Middle frontal gyrus (tissue), 1 donor: ENCODE data around the gene WDR41.
"Not testable (repeated sequence)": the region's sequence is repeated elsewhere in the genome, so short reads cannot be mapped to it uniquely, and the experiment has no call there.

Source experiments
- DNase-seq: peaks from one replicate; pipeline ENCODE4 v3.0.0-alpha.2; 2015; ENCODE audit warnings: low spot score; ENCODE audit errors: extremely low spot score

The WDR41 gene

DNA sequence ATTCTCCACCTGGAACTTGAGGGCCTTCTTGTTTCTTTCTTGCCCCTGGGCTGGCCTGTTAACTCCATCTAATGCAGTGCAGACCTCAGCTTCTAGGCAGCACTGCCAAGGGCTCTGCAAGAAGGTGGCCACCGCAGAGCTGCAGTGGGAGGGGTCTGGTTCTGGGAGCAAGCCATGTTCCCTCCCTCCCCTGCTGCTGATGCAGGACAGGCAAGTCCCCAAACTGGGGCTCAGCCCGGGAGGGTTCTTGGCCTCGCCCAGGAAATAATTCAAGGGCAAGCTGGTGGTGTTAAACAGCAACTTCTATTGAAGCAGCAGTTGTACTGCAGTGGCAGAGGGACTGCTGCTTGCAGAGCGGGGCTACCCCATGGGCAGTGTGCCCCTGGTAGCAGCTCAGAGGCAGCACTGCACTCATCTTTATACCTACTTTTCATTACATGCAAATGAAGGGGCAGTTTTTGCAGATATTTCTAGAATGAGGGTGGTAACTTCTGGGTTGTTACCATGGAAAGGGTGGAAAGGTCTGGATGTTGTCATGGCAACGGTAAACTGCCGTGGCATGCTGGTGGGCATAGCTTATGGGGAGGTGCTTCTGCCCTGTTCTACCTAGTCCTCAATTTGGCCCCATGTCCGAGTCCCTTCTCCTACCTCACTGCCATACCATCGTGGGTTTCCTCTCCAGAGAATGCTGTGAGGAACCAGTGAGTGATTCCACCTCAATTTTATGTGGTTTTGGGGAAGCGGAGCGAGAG is 82.1 kb downstream of the WDR41 start:
- no peak for DNase-seq

DNA sequence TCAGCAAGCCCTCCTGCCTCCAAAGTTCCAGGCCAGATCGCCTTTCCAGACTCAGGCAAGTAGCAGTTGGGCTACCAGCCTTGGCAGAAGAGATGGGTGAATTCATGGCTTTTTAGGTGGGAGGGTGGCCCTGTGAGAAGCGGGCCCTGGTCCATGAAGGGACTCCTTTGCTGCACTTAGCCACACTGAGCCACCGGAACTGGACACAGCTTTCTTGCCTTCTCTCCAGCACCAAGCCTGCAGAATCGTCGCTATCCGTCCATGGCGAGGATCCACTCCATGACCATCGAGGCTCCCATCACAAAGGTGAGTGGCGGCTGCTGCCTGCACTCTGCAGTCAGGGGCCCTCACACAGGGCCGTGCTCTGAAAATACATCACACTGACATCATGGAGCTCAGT is 85.0 kb downstream of the WDR41 start:
- DNase-seq: no peak

DNA sequence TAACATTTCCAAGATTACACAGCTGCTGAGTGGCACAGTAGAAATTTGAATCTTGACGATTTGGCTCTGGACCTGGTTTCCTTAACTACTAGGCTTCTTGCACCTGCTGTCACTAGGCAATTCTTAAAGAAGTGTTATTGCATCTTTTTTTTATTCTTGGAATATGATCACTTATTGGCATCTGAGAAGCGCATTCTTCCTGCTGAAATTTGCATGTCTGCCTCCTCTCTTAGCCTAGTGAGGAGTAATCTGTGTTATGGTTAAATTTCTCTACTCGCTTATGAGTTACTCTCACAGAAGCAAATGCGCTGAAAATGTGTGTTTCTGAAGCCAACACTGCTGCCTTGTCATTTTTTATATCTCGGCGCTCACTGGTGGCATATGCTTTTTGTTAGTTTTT is 89.3 kb downstream of the WDR41 start:
- no peak for DNase-seq

DNA sequence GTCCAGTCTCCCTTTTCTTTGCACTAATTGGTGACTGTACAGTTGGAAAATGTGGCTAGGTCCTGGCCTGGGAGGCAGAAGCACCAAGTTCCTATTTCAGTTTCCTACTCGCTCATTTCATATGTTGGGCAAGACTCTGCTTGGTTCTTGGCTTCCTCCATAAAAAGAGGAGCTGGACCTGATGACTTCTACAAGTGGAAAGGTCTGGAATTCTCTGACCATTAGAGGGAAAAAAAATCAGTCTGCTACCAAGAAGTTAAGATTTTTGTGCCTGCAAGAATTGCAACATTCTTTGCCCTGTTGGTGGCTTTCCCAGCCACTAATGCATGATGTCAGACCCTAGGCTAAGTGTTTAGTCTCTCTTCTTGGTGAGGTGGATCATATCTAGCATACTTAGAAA is 91.5 kb downstream of the WDR41 start:
- no peak for DNase-seq

DNA sequence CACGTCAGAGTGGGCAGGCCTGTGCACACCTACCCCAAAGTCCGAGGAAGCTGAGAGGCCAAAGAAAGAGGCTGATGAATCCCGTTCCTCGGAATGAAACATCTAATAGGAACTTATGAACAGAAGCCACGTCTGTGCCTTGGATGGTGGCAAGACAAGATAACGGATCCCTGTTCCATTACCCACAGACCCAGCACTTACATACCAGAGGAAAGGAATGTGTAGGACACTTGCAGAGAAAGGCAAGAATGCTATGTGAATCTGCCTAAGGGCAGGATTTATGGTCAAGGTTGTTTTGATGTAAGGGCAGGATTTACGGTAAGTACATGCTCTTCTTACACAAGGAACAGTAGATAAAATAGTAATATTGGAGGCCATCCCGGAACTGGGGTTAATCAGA is 93.2 kb downstream of the WDR41 start:
- no peak for DNase-seq

DNA sequence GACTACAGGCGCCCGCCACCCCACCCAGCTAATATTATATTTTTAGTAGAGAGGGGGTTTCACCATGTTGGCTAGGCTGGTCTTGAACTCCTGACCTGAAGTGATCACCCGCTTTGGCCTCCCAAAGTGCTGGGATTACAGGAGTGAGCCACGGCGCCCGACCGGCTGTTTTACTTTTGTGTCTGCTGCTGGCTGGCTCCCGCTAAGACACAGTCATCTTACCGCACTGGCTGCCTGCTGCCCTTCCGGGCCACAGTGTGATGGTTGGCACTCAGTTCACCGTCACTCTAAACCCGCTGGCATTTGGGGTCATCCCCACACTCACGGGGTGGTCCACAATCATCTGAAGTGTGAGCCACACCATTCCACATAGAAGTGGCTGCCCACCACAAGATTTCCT is 93.7 kb downstream of the WDR41 start:
- no peak for DNase-seq

DNA sequence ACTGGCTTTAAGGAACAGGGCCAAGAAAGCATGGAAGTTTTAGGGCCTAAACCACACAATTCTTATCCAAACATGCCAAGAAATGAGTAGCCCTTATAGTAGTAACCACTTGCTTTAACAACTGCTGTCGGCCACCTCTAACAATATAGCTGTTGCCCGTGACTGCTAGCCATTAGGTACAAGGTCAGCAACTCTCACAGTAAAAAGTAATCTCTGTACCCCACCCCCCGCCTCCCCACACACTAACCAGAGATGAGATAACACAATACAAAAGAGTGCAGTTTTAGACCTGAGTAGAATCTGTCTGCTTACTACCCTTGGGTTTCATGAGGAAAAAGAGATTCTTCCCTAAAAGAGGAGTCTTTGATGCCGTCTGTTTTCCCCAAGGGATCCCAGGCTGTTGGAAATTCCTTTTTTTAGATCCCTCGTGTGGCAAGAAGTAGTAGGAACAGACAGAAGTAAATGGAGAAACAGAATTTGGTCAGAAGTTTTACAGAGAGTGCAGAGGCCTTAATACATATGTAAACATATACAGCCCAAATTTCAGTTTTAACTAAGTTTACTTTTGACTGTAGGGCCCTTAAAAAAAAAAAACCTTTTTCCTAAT is 94.3 kb downstream of the WDR41 start:
- DNase-seq: no peak

DNA sequence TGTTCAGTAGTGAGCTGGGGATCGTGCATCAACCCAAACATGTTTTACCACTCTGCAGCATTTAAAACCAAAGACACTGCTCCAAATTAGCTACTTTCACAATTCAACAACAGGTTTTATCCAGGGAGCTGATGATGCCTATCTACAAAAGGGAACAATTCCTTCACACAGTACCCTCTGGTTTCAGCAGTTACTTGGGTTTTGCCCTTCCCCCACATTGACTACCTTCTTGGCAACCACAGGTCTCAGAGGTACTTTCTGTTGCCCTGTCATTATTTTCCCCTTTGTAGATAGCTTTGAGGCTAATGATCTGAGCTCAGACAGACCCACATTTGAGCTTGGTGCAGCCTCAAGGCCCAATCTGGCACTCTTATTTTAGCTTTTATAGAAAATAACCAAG is 96.1 kb downstream of the WDR41 start:
- no peak for DNase-seq

DNA sequence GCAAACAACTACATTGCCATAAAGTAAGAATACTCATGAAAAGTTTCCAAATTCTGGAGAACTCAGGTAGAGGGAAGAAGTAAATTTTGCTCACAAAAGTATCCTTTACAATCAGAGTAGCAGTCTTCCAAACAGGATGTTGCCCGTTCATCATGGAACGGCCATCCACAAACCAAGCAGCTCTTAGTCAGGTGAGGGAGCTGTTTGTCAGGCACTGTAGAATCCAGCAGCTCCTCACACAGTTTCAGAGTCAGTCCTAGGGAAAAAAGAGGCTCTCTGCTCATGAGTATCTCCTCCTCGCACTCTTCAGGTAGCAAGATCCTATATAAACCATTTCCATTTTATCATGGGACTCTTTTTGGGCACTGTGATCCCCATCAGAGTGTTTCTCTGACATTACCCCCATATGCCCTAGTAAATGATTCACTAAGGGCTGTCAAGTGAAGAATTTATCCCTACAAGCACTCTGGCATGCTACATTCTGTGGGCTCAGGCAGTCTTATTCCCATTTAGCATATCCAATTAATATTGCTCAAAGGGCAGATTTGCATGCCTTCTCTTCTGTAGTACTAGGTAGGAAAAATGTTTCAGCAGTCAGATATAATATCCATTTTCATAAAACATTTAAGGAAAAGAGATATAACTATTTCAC is 97.9 kb downstream of the WDR41 start:
- no peak for DNase-seq

DNA sequence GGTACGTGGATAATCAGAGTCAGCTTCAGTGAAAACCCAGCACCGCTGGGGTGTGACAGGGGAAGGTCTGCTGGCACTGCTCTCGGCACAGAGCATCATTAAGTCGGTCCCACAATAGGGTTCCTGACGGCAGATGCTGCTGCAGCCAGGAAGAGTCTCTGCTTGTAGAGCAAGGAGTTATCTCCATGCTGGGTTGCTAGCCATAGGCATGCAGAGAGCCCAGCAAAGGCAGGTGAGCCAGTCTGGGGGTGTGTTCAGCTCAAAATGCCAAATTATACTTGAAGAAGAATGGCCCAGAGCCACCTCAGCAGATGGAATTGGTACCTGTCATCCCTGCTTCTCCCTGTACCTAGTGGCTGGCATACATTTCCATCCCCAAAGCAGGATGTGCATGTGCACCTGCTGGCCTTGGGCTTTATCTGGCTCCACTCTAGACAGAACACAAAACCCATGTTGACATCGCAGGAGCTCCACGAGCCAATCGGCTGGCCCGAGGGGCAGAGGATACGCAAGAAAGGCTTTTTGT is 100.8 kb downstream of the WDR41 start:
- no peak for DNase-seq

DNA sequence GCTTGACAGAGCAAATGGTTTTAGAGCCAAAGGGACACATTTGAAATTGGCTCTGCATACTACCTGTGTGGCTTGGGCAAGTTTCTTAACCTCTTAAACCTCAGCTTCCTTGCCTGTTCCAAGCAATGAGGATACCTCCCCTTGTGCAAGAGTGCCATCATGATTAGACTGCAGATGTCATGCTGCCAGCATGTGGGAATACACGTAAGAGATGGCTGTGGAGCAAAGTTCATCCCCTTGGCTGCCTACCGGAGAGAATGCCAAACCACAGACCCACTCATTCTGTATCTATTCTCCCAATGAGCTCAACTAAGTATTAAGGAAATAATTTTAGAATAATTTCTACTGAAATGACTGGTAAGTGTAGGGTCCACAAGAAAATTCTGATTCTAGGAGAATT is 101.3 kb downstream of the WDR41 start:
- DNase-seq: no peak

DNA sequence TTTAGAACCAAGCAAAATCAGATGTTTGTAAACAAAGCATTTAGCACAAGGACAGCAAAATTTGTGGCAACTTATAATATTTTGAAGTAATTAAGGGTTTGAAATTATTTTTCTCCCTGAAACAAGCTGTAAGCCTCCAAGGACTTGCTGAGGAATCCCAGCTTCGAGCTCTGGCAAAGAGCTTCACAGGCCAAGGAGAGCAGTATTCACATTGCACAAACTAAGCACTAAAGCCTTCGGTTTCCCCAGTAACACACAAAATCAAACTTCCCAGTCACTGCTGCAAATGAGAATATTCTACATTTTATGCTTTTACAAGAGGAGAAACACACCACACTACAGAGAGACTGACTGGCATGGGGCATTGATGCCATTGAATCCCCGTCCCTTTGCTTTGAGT is 101.9 kb downstream of the WDR41 start:
- no peak for DNase-seq

DNA sequence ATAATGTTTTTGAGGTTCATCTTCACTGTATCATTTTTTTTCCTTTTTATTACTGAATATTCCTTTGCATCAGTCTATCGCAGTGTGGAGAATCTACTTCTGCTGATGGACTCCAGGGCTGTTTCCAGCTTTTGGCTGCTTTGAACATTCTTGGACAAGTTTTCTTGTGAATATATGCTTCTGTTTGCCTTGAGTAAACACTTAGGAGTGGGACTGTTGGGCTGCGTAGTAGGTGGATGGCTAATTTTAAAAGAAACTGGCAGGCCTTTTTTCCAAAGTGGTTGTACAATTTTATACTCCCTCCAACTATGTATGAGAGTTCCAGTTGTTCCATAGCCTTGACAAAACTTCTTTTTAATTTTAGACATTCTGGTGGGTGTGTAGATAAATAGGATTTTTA is 102.4 kb downstream of the WDR41 start:
- DNase-seq: no peak

DNA sequence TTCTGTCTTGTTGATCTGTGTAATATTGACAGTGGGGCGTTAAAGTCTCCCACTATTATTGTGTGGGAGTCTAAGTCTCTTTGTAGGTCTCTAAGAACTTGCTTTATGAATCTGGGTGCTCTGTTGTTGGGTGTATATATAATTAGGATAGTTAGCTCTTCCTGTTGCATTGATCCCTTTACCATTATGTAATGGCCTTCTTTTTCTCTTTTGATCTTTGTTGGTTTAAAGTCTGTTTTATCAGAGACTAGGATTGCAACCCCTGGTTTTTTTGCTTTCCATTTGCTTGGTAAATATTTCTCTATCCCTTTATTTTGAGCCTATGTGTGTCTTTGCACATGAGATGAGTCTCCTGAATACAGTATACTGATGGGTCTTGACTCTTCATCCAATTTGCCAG is 105.8 kb downstream of the WDR41 start:
- DNase-seq: not testable (repeated sequence)

DNA sequence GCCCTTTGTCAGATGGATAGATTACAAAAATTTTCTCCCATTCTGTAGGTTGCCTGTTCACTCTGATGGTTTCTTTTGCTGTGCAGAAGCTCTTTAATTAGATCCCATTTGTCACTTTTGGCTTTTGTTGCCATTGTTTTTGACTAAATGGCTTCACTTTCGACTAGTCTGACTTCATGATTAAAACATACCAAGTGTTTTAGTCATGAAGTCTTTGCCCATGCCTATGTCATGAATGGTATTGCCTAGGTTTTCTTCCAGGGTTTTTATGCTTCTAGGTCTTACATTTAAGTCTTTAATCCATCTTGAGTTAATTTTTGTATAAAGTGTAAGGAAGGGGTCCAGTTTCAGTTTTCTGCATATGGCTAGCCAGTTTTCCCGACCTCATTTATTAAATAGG is 108.8 kb downstream of the WDR41 start:
- not testable (repeated sequence) for DNase-seq
